Measurements from ENCODE around the gene VPS51.

- no peak for TF ChIP-seq CTCF (IDR thresholded peaks at IDR 0.05)
- TF ChIP-seq EP300 (IDR thresholded peaks at IDR 0.05) = no peak
- no peak for TF ChIP-seq POLR2A (IDR thresholded peaks at IDR 0.05)
These were observed 35.9 kb downstream of the VPS51 start for GRCh38 chr11:65131895-65132237.

Measured in tibial nerve (tissue), 4 donors.